ENCODE data around the gene AGMO.

- TF ChIP-seq POLR2A (IDR thresholded peaks at IDR 0.05) (no peak), POLR2AphosphoS5 (IDR thresholded peaks at IDR 0.05; ENCODE audit: insufficient read depth in 1 of 2, low read depth in 1 of 2) (no peak)
- TF ChIP-seq, protein P1, sequence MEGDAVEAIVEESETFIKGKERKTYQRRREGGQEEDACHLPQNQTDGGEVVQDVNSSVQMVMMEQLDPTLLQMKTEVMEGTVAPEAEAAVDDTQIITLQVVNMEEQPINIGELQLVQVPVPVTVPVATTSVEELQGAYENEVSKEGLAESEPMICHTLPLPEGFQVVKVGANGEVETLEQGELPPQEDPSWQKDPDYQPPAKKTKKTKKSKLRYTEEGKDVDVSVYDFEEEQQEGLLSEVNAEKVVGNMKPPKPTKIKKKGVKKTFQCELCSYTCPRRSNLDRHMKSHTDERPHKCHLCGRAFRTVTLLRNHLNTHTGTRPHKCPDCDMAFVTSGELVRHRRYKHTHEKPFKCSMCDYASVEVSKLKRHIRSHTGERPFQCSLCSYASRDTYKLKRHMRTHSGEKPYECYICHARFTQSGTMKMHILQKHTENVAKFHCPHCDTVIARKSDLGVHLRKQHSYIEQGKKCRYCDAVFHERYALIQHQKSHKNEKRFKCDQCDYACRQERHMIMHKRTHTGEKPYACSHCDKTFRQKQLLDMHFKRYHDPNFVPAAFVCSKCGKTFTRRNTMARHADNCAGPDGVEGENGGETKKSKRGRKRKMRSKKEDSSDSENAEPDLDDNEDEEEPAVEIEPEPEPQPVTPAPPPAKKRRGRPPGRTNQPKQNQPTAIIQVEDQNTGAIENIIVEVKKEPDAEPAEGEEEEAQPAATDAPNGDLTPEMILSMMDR (IDR thresholded peaks at IDR 0.05): no peak
These were observed 346.2 kb downstream of the AGMO start for GRCh38 chr7:15215616-15216015.
